GM13977 (cell line): Measurements from ENCODE around the gene DDX51.

ENCODE experiments used
- DNase-seq: peaks from one replicate; pipeline ENCODE4 v3.0.0; 2012; ENCODE audit warnings: low spot score
- in situ Hi-C: fragments of 300-500 bp; cut with MboI; formaldehyde crosslinking; loops from one replicate; pipeline ENCODE4 v1.12.0; 2022; ENCODE audit warnings: low sequenced_read_pairs, low pct_unique_long_range_greater_than_20kb, mixed read lengths, inconsistent platforms; ENCODE audit not compliant: unreplicated experiment
- TF ChIP-seq, protein P1 (sequence below): IDR thresholded peaks from 2 replicates; pipeline ENCODE4 v1.5.1; 2012; ENCODE audit warnings: mild to moderate bottlenecking, control low read depth; ENCODE audit not compliant: insufficient read depth; ENCODE audit errors: extremely low read depth, missing control alignments

DDX51 gene

DNA sequence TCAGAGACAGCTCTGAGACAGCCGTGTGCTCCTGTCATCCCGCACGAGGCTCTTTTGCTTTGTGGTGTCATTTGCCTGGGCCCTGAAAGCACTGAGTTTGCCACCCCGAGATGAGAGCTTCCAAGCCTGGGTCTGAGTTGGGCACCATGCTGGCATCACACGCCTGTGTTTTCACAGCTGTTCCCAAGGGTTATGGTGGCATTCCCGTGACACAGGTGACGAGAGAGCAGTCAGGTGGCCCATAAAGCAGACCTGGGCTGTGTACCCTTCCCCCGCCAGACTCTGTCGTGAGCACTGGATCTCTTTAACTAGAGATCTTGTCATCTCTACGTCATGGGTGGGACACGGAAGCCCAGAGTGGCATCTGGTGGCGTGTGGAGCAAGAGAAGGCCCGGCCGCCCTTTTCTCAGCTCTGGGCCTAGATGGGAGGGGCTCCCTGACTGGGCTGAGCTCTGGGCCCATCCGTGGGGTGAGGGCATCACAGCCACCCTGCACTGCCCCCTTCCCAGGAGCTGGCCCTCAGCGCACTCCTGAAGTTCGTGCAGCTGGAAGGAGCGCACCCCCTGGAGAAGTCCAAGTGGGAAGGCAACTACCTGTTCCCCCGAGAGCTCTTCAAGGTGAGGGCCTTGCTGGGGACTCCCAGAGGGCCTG, 2.8 kb upstream of the DDX51 start:
- TF ChIP-seq, protein P1, sequence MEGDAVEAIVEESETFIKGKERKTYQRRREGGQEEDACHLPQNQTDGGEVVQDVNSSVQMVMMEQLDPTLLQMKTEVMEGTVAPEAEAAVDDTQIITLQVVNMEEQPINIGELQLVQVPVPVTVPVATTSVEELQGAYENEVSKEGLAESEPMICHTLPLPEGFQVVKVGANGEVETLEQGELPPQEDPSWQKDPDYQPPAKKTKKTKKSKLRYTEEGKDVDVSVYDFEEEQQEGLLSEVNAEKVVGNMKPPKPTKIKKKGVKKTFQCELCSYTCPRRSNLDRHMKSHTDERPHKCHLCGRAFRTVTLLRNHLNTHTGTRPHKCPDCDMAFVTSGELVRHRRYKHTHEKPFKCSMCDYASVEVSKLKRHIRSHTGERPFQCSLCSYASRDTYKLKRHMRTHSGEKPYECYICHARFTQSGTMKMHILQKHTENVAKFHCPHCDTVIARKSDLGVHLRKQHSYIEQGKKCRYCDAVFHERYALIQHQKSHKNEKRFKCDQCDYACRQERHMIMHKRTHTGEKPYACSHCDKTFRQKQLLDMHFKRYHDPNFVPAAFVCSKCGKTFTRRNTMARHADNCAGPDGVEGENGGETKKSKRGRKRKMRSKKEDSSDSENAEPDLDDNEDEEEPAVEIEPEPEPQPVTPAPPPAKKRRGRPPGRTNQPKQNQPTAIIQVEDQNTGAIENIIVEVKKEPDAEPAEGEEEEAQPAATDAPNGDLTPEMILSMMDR = no peak
- in situ Hi-C loops = no loop called here

DNA sequence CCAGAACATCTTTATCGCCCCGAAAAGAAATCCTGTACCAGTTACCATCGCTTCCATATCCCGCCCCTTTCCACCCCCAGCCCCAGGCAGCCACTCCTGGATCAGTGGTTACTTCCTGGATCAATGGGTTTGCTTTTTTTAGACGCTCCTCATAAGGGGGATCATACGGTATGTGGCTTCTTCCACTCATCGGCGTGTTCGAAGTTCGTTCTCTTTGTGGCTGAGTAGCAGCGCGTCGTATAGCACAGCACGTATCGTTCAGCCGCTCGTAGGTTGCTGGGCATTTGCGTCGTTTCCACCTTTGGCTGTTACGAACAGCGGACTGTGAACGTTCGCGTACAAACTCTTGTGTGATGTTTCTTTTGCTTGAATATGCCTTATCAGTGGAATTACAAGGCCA, 2.0 kb upstream of the DDX51 start:
- in situ Hi-C loops = no loop called here
- no peak for DNase-seq
- TF ChIP-seq, protein P1 = no peak

More for the DNA sequence above, 2.8 kb upstream of the DDX51 start:
- DNase-seq = no peak

DNA sequence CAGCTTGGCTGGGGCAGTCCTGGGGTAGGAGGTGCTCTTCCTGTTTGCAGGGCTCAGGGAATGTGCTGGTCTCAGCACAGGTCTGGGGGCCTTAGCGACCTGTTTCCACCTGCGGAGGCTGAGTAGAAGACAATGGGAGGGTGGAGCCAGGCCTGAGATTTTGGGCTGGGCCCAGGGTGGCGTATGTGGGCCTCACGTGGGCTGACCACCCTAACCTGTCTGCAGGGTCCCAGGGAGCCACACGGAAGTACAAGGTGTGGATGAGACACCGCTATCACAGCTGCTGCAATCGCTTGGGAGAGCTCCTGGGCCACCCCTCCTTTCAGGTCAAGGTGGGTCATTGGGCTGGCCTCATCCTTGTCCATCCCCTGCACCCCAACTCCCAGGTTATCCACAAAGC, 1.2 kb upstream of the DDX51 start:
- TF ChIP-seq, protein P1 = no peak
- no peak for DNase-seq
- in situ Hi-C loops = no loop called here

DNA sequence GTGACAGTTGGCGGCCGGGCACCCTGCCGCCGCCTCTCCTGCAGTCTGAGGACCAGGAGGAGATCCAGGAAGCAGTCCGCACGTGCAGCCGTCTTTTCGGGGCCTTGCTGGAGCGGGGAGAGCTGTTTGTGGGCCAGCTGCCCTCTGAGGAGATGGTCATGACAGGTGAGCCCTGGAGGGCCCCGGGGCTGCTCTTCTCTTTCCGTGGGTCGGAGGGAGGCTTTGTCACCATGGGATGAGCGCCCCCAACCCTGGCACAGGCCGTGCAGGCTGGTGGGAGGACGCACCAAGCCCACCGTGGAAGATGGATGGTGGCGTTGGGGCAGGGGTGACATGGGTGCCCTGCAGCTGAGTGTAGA, 670 bp upstream of the DDX51 start:
- DNase-seq = no peak
- in situ Hi-C loops = no loop called here
- TF ChIP-seq, protein P1 = no peak

DNA sequence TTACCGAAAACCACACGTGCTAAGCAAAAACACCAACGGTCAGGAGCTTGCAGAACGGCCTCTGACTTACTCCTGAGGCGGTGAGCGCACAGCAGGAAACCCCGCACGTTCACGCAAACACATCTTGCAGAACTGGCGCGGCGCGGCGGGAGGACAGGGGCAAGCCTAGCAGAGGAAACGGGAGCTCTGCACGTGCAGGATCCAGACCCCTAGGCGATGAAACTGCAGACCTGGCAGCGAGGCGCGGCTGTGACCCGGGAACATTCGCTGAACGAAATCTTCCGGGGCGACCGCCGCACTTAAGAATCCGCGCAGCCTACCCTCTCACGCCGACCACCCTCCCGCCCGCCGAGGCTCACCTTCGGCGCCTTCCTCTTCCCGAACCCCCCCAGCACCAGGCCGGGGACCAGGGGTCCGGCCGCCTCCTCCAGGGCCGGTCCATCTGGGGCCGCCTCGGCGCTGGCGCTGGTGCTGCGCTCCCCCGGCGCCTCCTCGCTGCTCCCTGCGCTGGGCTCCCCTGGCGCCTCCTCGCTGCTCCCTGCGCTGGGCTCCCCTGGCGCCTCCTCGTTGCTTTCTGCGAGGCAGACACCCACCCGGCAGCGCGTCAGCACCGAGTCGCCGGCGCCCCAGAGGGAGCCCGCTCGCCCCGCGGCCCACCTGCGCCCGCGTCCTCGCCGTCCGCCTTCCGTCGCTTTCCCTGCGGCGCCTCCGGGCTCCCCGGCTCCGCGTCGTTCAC, 615 bp downstream of the DDX51 start:
- TF ChIP-seq, protein P1 = no peak
- in situ Hi-C loops = no loop called here
- no peak for DNase-seq

DNA sequence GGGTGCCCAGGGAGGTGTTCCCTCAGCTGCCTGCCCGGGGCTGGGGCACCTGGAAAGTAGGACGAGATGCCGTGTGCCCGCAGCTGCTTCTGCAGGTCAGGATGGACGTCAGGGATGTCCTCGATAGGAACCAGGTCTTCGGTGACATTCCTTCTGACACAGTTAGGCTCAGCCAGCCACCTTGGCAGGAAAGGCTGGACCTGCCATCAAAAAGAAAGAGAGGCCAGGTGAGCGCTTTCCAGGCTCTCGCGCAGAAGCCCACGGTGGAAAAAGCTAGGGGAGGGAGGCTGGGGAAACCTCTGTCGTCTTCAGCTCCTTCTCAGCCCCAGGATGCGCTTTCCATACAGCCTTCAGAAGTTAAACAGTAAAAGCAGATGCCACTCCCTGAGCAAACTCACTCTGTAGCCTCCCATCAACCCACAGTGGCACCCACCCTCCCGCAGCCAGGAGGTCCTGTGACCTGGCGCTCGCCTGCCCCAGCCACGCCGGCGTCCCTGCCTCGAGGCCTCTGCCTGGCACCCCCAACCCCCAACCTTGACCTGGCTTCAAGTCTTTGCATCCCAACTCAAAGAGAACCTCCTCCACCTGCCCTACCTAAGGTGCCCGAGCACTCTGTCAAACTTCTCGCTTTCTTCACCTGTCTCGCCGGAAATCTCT, 1.3 kb downstream of the DDX51 start:
- in situ Hi-C loops = no loop called here
- TF ChIP-seq, protein P1 = no peak
- DNase-seq = no peak
